ENCODE data around the gene ZP1.

Gene ZP1

GRCh38 chr11:60924110-60924905 is 57.0 kb downstream of the ZP1 start, which contains the start of gene TMEM132A:
TSS of gene TMEM132A (plus strand) at chr11:60924460. CDS start at chr11:60924634, 174 bp downstream.
- no peak for DNase-seq (ENCODE audit: low read depth in 2 of 2)
